Sigmoid colon (tissue), 7 donors: ENCODE measurements around the gene WBP1L. TPM values are rescaled to one million over a fixed set of nuclear protein-coding genes. Genes with fewer than 3 reads are reported as not detected.

Experiments used
- DNase-seq: peaks from one replicate; pipeline ENCODE4 v3.0.0-alpha.2; 2019
- H3K27ac ChIP-seq, 4 donors: fragments of 200-600 bp; sonication (generic); one replicate each; pipeline ENCODE4 v1.5.1; 2016 to 2019; ENCODE audit warnings: mild to moderate bottlenecking in 1 of 4
- H3K27me3 ChIP-seq, 3 donors: fragments of 200-600 bp; sonication (generic); one replicate each; pipeline ENCODE4 v1.5.1; 2019; ENCODE audit warnings: mild to moderate bottlenecking in 1 of 3
- H3K36me3 ChIP-seq, 4 donors: fragments of 200-600 bp; sonication (generic); one replicate each; pipeline ENCODE4 v1.5.1; 2016 to 2019
- H3K4me1 ChIP-seq, 4 donors: fragments of 200-600 bp; sonication (generic); one replicate each; pipeline ENCODE4 v1.5.1; 2017 to 2019
- H3K4me3 ChIP-seq, 4 donors: fragments of 200-600 bp; sonication (generic); one replicate each; pipeline ENCODE4 v1.5.1; 2017 to 2019; ENCODE audit warnings: mild to moderate bottlenecking in 2 of 4, moderate library complexity in 1 of 4
- H3K9me3 ChIP-seq, 4 donors: fragments of 200-600 bp in 3 of 4; sonication (generic) in 3 of 4; one replicate each; pipeline versions ENCODE4 v1.5.1 to v1.6.1; 2013 to 2019
- EP300 ChIP-seq, 4 donors: sonication (generic); formaldehyde crosslinking; IDR thresholded peaks; one replicate each; pipeline ENCODE4 v1.6.1; 2017; ENCODE audit warnings: antibody characterized with exemption in 4 of 4
- POLR2A ChIP-seq, 2 donors: fragments of 450-650 bp; IDR thresholded peaks; one replicate each; pipeline ENCODE4 v1.6.1; 2016; ENCODE audit warnings: antibody characterized with exemption in 2 of 2, mild to moderate bottlenecking in 2 of 2, moderate library complexity in 2 of 2
- POLR2AphosphoS5 ChIP-seq, 4 donors: sonication (generic); formaldehyde crosslinking; IDR thresholded peaks; one replicate each; pipeline ENCODE4 v1.6.1; 2017; ENCODE audit warnings: antibody characterized with exemption in 4 of 4
- WGBS, 2 donors: extraction: QIAGEN DNeasy Blood & Tissue Kit; methylation state at CpG; one replicate each; pipeline ENCODE4 v1.1.7; 2013; 5-methylcytosine and 5-hydroxymethylcytosine counted together
- intact Hi-C: fragments of 100-400 bp; cut with DNase I; formaldehyde crosslinking; loops from one replicate; pipeline ENCODE4 v1.15.1; 2023
- polyA plus RNA-seq, 3 donors: library from polyadenylated mRNA; stranded (reverse); fragments of 200-250 nt; gene quantifications; one replicate each; pipeline ENCODE4 v1.2.3, GENCODE V29; 2013
- total RNA-seq, 4 donors: library from RNA; depleted of rRNA; stranded (reverse); fragments of >200 nt; gene quantifications; one replicate each; pipeline ENCODE4 v1.1.0, GENCODE V29; 2016
- TF ChIP-seq, protein P1 (sequence below), 4 experiments: fragments of 450-650 bp in 3 of 4; fragments of 200-600 bp in 1 of 4; IDR thresholded peaks; one replicate each; pipeline ENCODE4 v1.5.1; 2016 to 2019; ENCODE audit warnings: antibody characterized with exemption in 4 of 4, mild to moderate bottlenecking in 3 of 4, moderate library complexity in 2 of 4
- donor health status: healthy with polysubstance abuse.
- donor health status: Bipolar disorder and iron deficiency.
- donor health status: healthy.

The WBP1L gene
- total and polyA plus RNA-seq, 7 donors = 22.9 to 148 (median 83.8) TPM

DNA sequence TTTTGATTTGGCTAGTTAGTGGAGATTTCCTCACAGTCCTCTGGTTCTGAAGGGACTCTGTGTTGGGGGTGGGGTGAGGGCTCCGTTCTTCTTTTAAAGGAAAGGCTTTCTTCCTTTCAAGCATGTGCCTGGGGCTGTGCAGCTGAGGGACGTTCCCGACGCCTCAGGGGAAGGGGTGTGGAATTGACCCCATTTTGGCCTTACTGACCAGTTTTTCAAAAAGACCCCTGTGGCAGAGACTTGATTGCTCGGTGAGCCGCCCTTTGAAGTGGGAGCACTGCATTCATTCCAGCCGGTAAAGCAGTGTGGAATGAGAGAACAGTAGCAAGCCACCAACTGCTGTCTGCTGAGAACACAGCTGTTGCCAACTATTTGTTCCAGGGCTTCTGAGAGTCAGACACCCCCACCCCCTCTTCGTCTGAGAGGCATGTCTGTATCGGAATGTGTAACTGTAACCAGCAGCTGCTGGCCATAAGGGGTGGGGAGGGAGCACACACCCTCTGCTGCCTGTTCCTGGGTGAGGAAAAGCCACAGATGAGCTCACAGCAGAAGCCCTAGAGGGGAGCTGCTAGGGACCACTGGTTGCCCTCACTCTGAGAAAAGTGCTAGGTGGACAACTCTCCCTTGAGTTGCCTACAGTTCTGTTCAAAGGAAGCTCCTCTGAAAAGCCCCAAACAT lies 33.2 kb downstream of the WBP1L start:
- intact Hi-C loops = no loop called here
- Histone ChIP-seq H3K27me3 (no peaks in the 10 kb centered on the region), H3K4me3 (peak overlapping the region; percentile 24 to 62 (median 49)), H3K27ac (peak overlapping the region; percentile 93 to 99 (median 95)), H3K36me3 (no peaks in the 10 kb centered on the region), H3K4me1 (peaks cover 0 to 98% (median 88%) of the 10 kb centered on the region in 4 donors), H3K9me3 (no peaks in the 10 kb centered on the region)
- DNase-seq = peak; percentile 98
- TF ChIP-seq POLR2A (IDR thresholded peaks at IDR 0.05) (peak; percentile 53 to 63), EP300 (IDR thresholded peaks at IDR 0.05) (peak in 2 of 4 donors; percentile 88 to 95), POLR2AphosphoS5 (IDR thresholded peaks at IDR 0.05) (peak; percentile 81 to 96 (median 90))
- TF ChIP-seq, protein P1, sequence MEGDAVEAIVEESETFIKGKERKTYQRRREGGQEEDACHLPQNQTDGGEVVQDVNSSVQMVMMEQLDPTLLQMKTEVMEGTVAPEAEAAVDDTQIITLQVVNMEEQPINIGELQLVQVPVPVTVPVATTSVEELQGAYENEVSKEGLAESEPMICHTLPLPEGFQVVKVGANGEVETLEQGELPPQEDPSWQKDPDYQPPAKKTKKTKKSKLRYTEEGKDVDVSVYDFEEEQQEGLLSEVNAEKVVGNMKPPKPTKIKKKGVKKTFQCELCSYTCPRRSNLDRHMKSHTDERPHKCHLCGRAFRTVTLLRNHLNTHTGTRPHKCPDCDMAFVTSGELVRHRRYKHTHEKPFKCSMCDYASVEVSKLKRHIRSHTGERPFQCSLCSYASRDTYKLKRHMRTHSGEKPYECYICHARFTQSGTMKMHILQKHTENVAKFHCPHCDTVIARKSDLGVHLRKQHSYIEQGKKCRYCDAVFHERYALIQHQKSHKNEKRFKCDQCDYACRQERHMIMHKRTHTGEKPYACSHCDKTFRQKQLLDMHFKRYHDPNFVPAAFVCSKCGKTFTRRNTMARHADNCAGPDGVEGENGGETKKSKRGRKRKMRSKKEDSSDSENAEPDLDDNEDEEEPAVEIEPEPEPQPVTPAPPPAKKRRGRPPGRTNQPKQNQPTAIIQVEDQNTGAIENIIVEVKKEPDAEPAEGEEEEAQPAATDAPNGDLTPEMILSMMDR (IDR thresholded peaks at IDR 0.05) = no peak
- WGBS, 2 donors = 50 to 80% methylated on average over 9 of the region's 9 CpGs

DNA sequence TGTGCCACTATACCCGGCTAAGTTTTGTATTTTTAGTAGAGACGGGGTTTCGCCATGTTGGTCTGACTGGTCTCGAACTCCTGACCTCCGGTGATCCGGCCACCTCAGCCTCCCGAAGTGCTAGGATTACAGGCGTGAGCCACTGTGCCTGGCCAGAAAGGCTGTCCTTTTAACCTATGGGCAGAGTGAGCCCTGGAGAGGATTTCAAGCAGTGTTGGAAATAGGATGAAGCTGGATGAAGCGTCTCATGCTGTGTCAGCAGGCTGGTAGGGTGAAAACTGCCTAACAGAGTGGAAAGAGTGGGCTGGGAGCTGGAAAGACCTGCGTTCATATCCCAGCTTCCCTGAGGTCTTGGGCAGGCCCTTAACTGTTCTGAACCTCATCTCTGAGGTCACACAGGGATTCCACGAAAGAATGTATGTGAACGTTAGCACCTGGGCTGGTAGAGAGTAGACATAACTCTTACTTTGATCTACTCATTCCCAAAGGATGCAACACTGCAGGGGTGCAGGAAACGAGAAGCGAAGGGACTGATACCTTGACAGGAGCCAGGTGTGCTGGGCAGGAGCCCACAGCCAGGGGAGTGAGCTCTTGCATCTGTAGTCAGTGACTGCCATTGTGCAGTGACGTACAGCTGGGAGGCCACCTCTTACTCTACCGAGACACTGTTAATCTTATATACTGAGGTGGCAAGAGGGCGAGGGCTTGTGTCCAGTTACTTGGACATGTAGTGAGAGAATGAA lies 34.1 kb downstream of the WBP1L start:
- H3K9me3 ChIP-seq = no peaks in the 10 kb centered on the region
- intact Hi-C loops = no loop called here
- TF ChIP-seq, protein P1 (IDR thresholded peaks at IDR 0.05) = no peak
- TF ChIP-seq POLR2A (IDR thresholded peaks at IDR 0.05) = no peak
- TF ChIP-seq POLR2AphosphoS5 (IDR thresholded peaks at IDR 0.05) = no peak
- TF ChIP-seq EP300 (IDR thresholded peaks at IDR 0.05) = no peak
- 85 to 92% methylated on average over 17 of the region's 17 CpGs for WGBS, 2 donors
- H3K27ac ChIP-seq = peak overlapping the region; percentile 93 to 99 (median 95)
- H3K36me3 ChIP-seq = no peaks in the 10 kb centered on the region
- peak overlapping the region in 2 of 4 donors; percentile 53 to 62 for H3K4me3 ChIP-seq
- H3K27me3 ChIP-seq = no peaks in the 10 kb centered on the region
- H3K4me1 ChIP-seq = peaks cover 0 to 100% (median 92%) of the 10 kb centered on the region in 4 donors
- DNase-seq = no peak

DNA sequence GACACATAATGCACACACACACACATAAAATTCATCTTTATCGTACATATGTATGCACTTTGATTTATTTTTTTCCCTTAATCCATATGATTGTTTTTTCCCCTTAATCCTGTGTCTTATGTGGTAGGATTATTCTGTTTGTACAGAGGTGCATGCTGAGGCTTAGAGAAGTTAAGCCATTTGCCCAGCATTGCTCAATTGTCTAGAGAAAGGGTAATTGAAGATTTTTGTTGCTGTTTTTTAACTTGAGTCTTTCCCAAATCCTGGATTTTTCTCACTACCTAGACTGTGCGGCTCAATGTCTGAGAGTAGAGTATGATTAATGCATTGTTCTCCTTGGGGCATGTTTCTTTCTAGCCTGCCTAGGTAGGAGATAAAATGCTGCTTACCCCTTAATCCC lies 35.0 kb downstream of the WBP1L start:
- intact Hi-C loops = no loop called here
- Histone ChIP-seq H3K4me3 (peak overlapping the region in 1 of 4 donors; percentile 62), H3K36me3 (no peaks in the 10 kb centered on the region), H3K27ac (peak overlapping the region; percentile 93 to 99 (median 95)), H3K27me3 (no peaks in the 10 kb centered on the region), H3K4me1 (peaks cover 0 to 100% (median 92%) of the 10 kb centered on the region in 4 donors), H3K9me3 (no peaks in the 10 kb centered on the region)
- no peak for DNase-seq
- 92 to 97% methylated on average over 2 of the region's 2 CpGs for WGBS, 2 donors
- TF ChIP-seq, protein P1 (IDR thresholded peaks at IDR 0.05) = no peak
- TF ChIP-seq POLR2AphosphoS5 (IDR thresholded peaks at IDR 0.05) (no peak), EP300 (IDR thresholded peaks at IDR 0.05) (no peak), POLR2A (IDR thresholded peaks at IDR 0.05) (no peak)

DNA sequence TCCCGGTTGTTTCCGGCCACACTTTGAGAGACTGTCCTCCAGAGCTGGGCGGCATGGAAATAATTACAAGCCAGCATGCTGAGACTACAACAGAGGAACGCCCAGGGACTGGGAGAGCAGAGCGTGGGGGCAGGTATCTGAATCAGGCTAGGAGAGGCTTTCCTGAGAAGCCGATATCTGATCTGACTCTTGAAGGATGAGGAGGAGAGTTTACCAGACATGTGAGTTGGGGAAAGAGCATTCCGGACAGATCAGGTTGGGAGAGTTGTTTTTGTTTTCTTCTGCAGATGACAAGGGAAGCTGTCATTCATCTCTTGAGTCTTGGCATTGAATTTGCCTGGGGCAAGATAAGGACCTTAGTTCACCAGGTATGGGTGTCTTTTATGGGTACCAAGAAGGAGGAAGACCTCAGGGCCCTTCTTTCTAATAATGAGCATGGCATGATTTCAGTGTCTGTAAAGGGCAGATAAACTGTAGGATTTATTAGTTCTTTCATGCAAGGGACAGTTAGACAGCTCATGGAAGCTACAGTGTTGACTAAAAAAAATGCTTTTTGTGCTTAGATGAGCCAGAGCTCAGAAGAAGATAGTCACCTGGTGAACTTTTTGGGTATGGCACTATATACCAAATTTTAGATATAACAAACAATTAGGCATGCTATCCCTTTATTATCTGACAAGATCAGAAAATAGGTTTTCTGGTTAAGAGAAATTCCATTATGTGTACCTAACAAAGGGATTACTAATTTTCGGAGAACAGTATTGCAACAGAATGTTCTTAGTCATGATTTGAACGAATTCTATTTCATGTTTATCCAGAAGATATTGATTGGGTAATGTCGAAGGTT lies 36.2 kb downstream of the WBP1L start:
- WGBS, 2 donors = 91 to 94% methylated on average over 10 of the region's 10 CpGs
- Histone ChIP-seq H3K36me3 (no peaks in the 10 kb centered on the region), H3K9me3 (no peaks in the 10 kb centered on the region), H3K4me1 (peaks cover 0 to 98% (median 83%) of the 10 kb centered on the region in 4 donors), H3K27me3 (no peaks in the 10 kb centered on the region), H3K4me3 (no peak overlapping the region), H3K27ac (peak overlapping the region; percentile 47 to 99 (median 94))
- no peak for DNase-seq
- TF ChIP-seq EP300 (IDR thresholded peaks at IDR 0.05) = peak in 1 of 4 donors; percentile 21
- TF ChIP-seq POLR2AphosphoS5 (IDR thresholded peaks at IDR 0.05) = peak in 1 of 4 donors; percentile 50
- TF ChIP-seq, protein P1 (IDR thresholded peaks at IDR 0.05) = no peak
- TF ChIP-seq POLR2A (IDR thresholded peaks at IDR 0.05) = no peak
- intact Hi-C loops = no loop called here
